Measurements from ENCODE around the gene LCK. TPM values are rescaled to one million over a fixed set of nuclear protein-coding genes. Genes with fewer than 3 reads are reported as not detected.

Gene LCK
- 100 to 1,000 TPM; 460 to 472 TPM for total RNA-seq

- Mint-ChIP-seq H3K9me3 (no peaks in the 10 kb centered on the region), H3K27ac (peak within 1 kb of the TSS; percentile 99), H3K36me3 (peaks cover 37% of the 10 kb centered on the region), H3K4me1 (peaks cover 55% of the 10 kb centered on the region), H3K27me3 (no peaks in the 10 kb centered on the region), H3K4me3 (peak within 1 kb of the TSS; percentile 99)
- POLR2A ChIA-PET = interaction anchor here (0.6 to 7.2 kb wide), 17 partner anchors 12 to 1495 kb away, joined by 3 to 183 read pairs (median 5); partner anchors contain the start of genes CCDC28B, EIF3I, HDAC1 and KPNA6
- ATAC-seq (ENCODE audit: low read depth) (peak; percentile 27), DNase-seq (peak; percentile 80)
These were observed at the start of gene LCK for GRCh38 chr1:32250893-32251716. Gene LCK, plus strand, starts transcription at chr1:32251265. Its CDS starts 23,065 bp downstream, at chr1:32274330.

- POLR2A ChIA-PET = interaction anchor here (0.6 to 2.6 kb wide), 10 partner anchors 10 to 132 kb away, joined by 3 to 15 read pairs (median 6); partner anchors contain the start of genes EIF3I, FAM167B, MARCKSL1 and TMEM234
- Mint-ChIP-seq H3K4me3 (peak overlapping the region; percentile 90), H3K27me3 (no peaks in the 10 kb centered on the region), H3K27ac (no peak overlapping the region), H3K4me1 (peaks cover 35% of the 10 kb centered on the region), H3K36me3 (peaks cover 25% of the 10 kb centered on the region), H3K9me3 (no peaks in the 10 kb centered on the region)
- DNase-seq = no peak
- ATAC-seq (ENCODE audit: low read depth) = no peak
These were observed 46.1 kb upstream of the LCK start for GRCh38 chr1:32204943-32205361.

GRCh38 chr1:32205401-32206370 is 45.4 kb upstream of the LCK start, which contains the start of gene IQCC:
Gene IQCC, plus strand, starts transcription at chr1:32205671. Its CDS starts 11 bp downstream, at chr1:32205682.
- no peaks in the 10 kb centered on the region for H3K9me3 Mint-ChIP-seq
- H3K27ac Mint-ChIP-seq = peak within 1 kb of the TSS; percentile 85
- peak; percentile 74 for ATAC-seq (ENCODE audit: low read depth)
- DNase-seq = peak; percentile 87
- H3K4me3 Mint-ChIP-seq = peak within 1 kb of the TSS; percentile 90
- POLR2A ChIA-PET = interaction anchor here (0.9 to 2.6 kb wide), 13 partner anchors 8 to 133 kb away, joined by 3 to 15 read pairs (median 5); partner anchors contain the start of genes EIF3I, FAM167B, KPNA6 and MARCKSL1
- peaks cover 25% of the 10 kb centered on the region for H3K36me3 Mint-ChIP-seq
- no peaks in the 10 kb centered on the region for H3K27me3 Mint-ChIP-seq
- peaks cover 29% of the 10 kb centered on the region for H3K4me1 Mint-ChIP-seq

- Mint-ChIP-seq H3K4me1 (peaks cover 16% of the 10 kb centered on the region), H3K9me3 (no peaks in the 10 kb centered on the region), H3K4me3 (no peak overlapping the region), H3K27ac (no peak overlapping the region), H3K36me3 (peaks cover 16% of the 10 kb centered on the region), H3K27me3 (no peaks in the 10 kb centered on the region)
- POLR2A ChIA-PET = interaction anchor here (1.6 kb wide), 1 partner anchor 9 kb away, joined by 3 read pairs; no protein-coding TSS in a partner anchor
- no peak for ATAC-seq (ENCODE audit: low read depth)
- DNase-seq = no peak
These were observed 42.6 kb upstream of the LCK start for GRCh38 chr1:32208469-32208868.

- no peak for ATAC-seq (ENCODE audit: low read depth)
- POLR2A ChIA-PET = interaction anchor here (1.6 to 2.2 kb wide), 2 partner anchors 8 to 10 kb away, joined by 3 to 8 read pairs; partner anchors contain the start of gene CCDC28B
- no peak within 1 kb of the TSS for H3K27ac Mint-ChIP-seq
- H3K36me3 Mint-ChIP-seq = peaks cover 14% of the 10 kb centered on the region
- H3K27me3 Mint-ChIP-seq = no peaks in the 10 kb centered on the region
- no peak for DNase-seq
- no peaks in the 10 kb centered on the region for H3K9me3 Mint-ChIP-seq
- no peak within 1 kb of the TSS for H3K4me3 Mint-ChIP-seq
- H3K4me1 Mint-ChIP-seq = peaks cover 15% of the 10 kb centered on the region
These were observed 42.2 kb upstream of the LCK start, which contains the start of gene DCDC2B for GRCh38 chr1:32208891-32209328. Gene DCDC2B, plus strand, starts transcription at chr1:32209089. Its CDS starts 5 bp downstream, at chr1:32209094.

- POLR2A ChIA-PET = interaction anchor here (0.5 to 3.0 kb wide), 14 partner anchors 10 to 1206 kb away, joined by 3 to 16 read pairs (median 4); partner anchors contain the start of genes CCDC28B, IQCC, LCK and MARCKSL1
- Mint-ChIP-seq H3K27ac (peak overlapping the region; percentile 60), H3K27me3 (no peaks in the 10 kb centered on the region), H3K4me1 (peaks cover 11% of the 10 kb centered on the region), H3K9me3 (no peaks in the 10 kb centered on the region), H3K36me3 (no peaks in the 10 kb centered on the region), H3K4me3 (no peak overlapping the region)
- ATAC-seq (ENCODE audit: low read depth) (peak; percentile 86), DNase-seq (peak; percentile 53)
These were observed 35.2 kb upstream of the LCK start for GRCh38 chr1:32215629-32216480.

GRCh38 chr1:32216566-32216965 is 34.5 kb upstream of the LCK start:
- no peak for DNase-seq

GRCh38 chr1:32219022-32219421 is 32.0 kb upstream of the LCK start:
- no peaks in the 10 kb centered on the region for H3K9me3 Mint-ChIP-seq
- H3K4me3 Mint-ChIP-seq = no peak overlapping the region
- no peak overlapping the region for H3K27ac Mint-ChIP-seq
- H3K27me3 Mint-ChIP-seq = no peaks in the 10 kb centered on the region
- POLR2A ChIA-PET = no interaction called here
- DNase-seq (no peak), ATAC-seq (ENCODE audit: low read depth) (no peak)
- H3K36me3 Mint-ChIP-seq = peaks cover 2% of the 10 kb centered on the region
- peaks cover 24% of the 10 kb centered on the region for H3K4me1 Mint-ChIP-seq

More at GRCh38 chr1:32216566-32216965, 34.5 kb upstream of the LCK start:
- Mint-ChIP-seq H3K27ac (peak overlapping the region; percentile 59), H3K4me1 (peaks cover 16% of the 10 kb centered on the region), H3K4me3 (no peak overlapping the region), H3K27me3 (no peaks in the 10 kb centered on the region), H3K9me3 (no peaks in the 10 kb centered on the region), H3K36me3 (no peaks in the 10 kb centered on the region)
- no peak for ATAC-seq (ENCODE audit: low read depth)
- POLR2A ChIA-PET = interaction anchor here (1.1 to 3.0 kb wide), 12 partner anchors 11 to 119 kb away, joined by 3 to 16 read pairs (median 5); partner anchors contain the start of genes CCDC28B, IQCC, LCK and MARCKSL1

GRCh38 chr1:32220746-32221580 is 30.1 kb upstream of the LCK start:
- Mint-ChIP-seq H3K4me1 (peaks cover 21% of the 10 kb centered on the region), H3K36me3 (peaks cover 8% of the 10 kb centered on the region)
- POLR2A ChIA-PET = interaction anchor here (0.9 to 2.0 kb wide), 4 partner anchors 10 to 53 kb away, joined by 3 to 11 read pairs (median 4); partner anchors contain the start of gene IQCC

GRCh38 chr1:32221581-32221979 is 29.5 kb upstream of the LCK start:
- H3K4me3 Mint-ChIP-seq = peak overlapping the region; percentile 96
- no peak for ATAC-seq (ENCODE audit: low read depth)
- POLR2A ChIA-PET = interaction anchor here (1.0 to 2.2 kb wide), 5 partner anchors 16 to 52 kb away, joined by 3 to 11 read pairs (median 7); partner anchors contain the start of genes IQCC and LCK
- H3K9me3 Mint-ChIP-seq = no peaks in the 10 kb centered on the region
- peak overlapping the region; percentile 43 for H3K27ac Mint-ChIP-seq
- DNase-seq = no peak
- peaks cover 23% of the 10 kb centered on the region for H3K4me1 Mint-ChIP-seq
- peaks cover 8% of the 10 kb centered on the region for H3K36me3 Mint-ChIP-seq
- H3K27me3 Mint-ChIP-seq = no peaks in the 10 kb centered on the region

More at GRCh38 chr1:32220746-32221580, 30.1 kb upstream of the LCK start:
- ATAC-seq (ENCODE audit: low read depth) (no peak), DNase-seq (no peak)
- Mint-ChIP-seq H3K9me3 (no peaks in the 10 kb centered on the region), H3K27me3 (no peaks in the 10 kb centered on the region), H3K4me3 (peak overlapping the region; percentile 96), H3K27ac (peak overlapping the region; percentile 43)

Data from activated naive CD8-positive, alpha-beta T cell treated with anti-CD3 and anti-CD28 coated beads, Interleukin-2, amount 10 ng/mL, durations not matched to agents 7 days and 5 days (primary cell).